ENCODE data around the gene MEA1.

DNA sequence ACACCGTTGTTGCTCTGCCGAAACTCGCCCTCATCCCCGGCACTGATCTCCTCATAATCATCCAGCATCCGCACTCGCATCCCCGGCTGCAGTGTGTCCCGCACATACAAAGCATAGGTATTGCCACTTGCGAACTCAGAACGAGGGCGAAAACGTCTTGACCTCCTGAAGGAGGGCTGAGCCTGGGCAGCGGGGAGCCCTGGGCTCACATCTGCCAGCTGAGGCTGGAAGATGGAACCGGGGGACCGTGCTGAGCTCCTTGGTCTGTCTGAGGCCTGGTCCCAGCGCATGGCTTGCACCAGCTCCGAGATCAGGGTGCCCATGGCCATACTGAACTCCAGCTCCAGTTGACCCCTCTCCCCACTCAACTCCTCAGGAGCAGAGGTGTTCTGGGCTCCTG, 37.2 kb upstream of the MEA1 start:
- no peak for TF ChIP-seq POLR2A (IDR thresholded peaks at IDR 0.05)
- TF ChIP-seq, protein P1, sequence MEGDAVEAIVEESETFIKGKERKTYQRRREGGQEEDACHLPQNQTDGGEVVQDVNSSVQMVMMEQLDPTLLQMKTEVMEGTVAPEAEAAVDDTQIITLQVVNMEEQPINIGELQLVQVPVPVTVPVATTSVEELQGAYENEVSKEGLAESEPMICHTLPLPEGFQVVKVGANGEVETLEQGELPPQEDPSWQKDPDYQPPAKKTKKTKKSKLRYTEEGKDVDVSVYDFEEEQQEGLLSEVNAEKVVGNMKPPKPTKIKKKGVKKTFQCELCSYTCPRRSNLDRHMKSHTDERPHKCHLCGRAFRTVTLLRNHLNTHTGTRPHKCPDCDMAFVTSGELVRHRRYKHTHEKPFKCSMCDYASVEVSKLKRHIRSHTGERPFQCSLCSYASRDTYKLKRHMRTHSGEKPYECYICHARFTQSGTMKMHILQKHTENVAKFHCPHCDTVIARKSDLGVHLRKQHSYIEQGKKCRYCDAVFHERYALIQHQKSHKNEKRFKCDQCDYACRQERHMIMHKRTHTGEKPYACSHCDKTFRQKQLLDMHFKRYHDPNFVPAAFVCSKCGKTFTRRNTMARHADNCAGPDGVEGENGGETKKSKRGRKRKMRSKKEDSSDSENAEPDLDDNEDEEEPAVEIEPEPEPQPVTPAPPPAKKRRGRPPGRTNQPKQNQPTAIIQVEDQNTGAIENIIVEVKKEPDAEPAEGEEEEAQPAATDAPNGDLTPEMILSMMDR (IDR thresholded peaks at IDR 0.05): no peak
